ENCODE measurements around the gene TNFRSF21. TPM values are rescaled to one million over a fixed set of nuclear protein-coding genes. Genes with fewer than 3 reads are reported as not detected.

The TNFRSF21 gene
- total RNA-seq, 1 experiment from 2014 or later, result 47.3 TPM

GRCh38 chr6:47308552-47309290 lies 984 bp downstream of the TNFRSF21 start:
- TF ChIP-seq ZNF396 (CRISPR knock-in tag; IDR thresholded peaks at IDR 0.05; ENCODE audit: borderline replicate concordance) (no peak), E2F1 (CRISPR knock-in tag; IDR thresholded peaks at IDR 0.05) (no peak), CDX4 (CRISPR knock-in tag; IDR thresholded peaks at IDR 0.05; ENCODE audit: borderline replicate concordance) (no peak), GRHL2 (CRISPR knock-in tag; IDR thresholded peaks at IDR 0.05; ENCODE audit: insufficient replicate concordance, severe bottlenecking) (no peak), NR2C2 (CRISPR knock-in tag; IDR thresholded peaks at IDR 0.05) (no peak), ZNF121 (CRISPR knock-in tag; IDR thresholded peaks at IDR 0.05) (no peak)
- TF ChIP-seq, protein P1, sequence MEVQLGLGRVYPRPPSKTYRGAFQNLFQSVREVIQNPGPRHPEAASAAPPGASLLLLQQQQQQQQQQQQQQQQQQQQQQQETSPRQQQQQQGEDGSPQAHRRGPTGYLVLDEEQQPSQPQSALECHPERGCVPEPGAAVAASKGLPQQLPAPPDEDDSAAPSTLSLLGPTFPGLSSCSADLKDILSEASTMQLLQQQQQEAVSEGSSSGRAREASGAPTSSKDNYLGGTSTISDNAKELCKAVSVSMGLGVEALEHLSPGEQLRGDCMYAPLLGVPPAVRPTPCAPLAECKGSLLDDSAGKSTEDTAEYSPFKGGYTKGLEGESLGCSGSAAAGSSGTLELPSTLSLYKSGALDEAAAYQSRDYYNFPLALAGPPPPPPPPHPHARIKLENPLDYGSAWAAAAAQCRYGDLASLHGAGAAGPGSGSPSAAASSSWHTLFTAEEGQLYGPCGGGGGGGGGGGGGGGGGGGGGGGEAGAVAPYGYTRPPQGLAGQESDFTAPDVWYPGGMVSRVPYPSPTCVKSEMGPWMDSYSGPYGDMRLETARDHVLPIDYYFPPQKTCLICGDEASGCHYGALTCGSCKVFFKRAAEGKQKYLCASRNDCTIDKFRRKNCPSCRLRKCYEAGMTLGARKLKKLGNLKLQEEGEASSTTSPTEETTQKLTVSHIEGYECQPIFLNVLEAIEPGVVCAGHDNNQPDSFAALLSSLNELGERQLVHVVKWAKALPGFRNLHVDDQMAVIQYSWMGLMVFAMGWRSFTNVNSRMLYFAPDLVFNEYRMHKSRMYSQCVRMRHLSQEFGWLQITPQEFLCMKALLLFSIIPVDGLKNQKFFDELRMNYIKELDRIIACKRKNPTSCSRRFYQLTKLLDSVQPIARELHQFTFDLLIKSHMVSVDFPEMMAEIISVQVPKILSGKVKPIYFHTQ (CRISPR knock-in tag; IDR thresholded peaks at IDR 0.05), result no peak
- H3K4me1 Mint-ChIP-seq, result peaks cover 46% of the 10 kb centered on the region
- H3K9me3 Mint-ChIP-seq, result peaks cover 26% of the 10 kb centered on the region
- H3K4me3 Mint-ChIP-seq, result peak overlapping the region; percentile 81
- peak; percentile 18 for ATAC-seq
- peak; percentile 47 for DNase-seq (ENCODE audit: low spot score)
- peaks cover 18% of the 10 kb centered on the region for H3K36me3 Mint-ChIP-seq
- no peaks in the 10 kb centered on the region; the same call in 1 of the 2 replicates for H3K27me3 Mint-ChIP-seq (ENCODE audit: low read depth)
- H3K27ac Mint-ChIP-seq, result no peak overlapping the region
- POLR2A ChIA-PET, result interaction anchor here (0.5 to 0.7 kb wide), 2 partner anchors 66 to 87 kb away, joined by 3 to 5 read pairs; no protein-coding TSS in a partner anchor
- CTCF ChIA-PET, result interaction anchor here (2.1 kb wide), 1 partner anchor 211 kb away, joined by 8 read pairs; no protein-coding TSS in a partner anchor

DNA sequence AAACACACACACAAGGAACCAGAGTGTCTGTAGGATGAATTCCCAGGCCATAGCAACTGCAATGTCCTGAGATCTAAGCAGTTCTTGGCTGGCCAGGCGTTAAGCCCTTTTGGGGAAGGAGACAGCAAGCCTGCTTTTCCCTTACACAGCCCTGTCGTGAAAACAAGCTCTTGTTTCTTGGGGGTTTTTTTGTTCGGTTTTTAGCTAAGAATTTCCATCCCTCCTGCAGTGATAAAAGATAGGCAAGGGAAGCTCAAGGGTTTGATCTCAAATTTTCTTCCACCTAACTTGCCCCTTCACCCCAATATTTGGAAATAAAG lies 1.5 kb downstream of the TNFRSF21 start:
- Mint-ChIP-seq H3K36me3 (peaks cover 16% of the 10 kb centered on the region), H3K27me3 (ENCODE audit: low read depth) (no peaks in the 10 kb centered on the region; the same call in 1 of the 2 replicates), H3K27ac (no peak overlapping the region), H3K4me1 (peaks cover 46% of the 10 kb centered on the region), H3K4me3 (peak overlapping the region; percentile 81), H3K9me3 (peaks cover 21% of the 10 kb centered on the region)
- TF ChIP-seq PRRX2 (CRISPR knock-in tag; IDR thresholded peaks at IDR 0.05) (no peak), TEAD1 (CRISPR knock-in tag; IDR thresholded peaks at IDR 0.05) (no peak), SMAD4 (CRISPR knock-in tag; IDR thresholded peaks at IDR 0.05) (no peak), NR3C1 (CRISPR knock-in tag; conservative IDR thresholded peaks at IDR 0.05; ENCODE audit: low read depth) (no peak), SMAD3 (CRISPR knock-in tag; IDR thresholded peaks at IDR 0.05; ENCODE audit: borderline replicate concordance) (no peak), FOXK1 (CRISPR knock-in tag; IDR thresholded peaks at IDR 0.05) (no peak), SOX15 (CRISPR knock-in tag; IDR thresholded peaks at IDR 0.05) (no peak), USF2 (CRISPR knock-in tag; IDR thresholded peaks at IDR 0.05) (no peak), OVOL2 (CRISPR knock-in tag; IDR thresholded peaks at IDR 0.05; ENCODE audit: borderline replicate concordance) (no peak), ZNF423 (CRISPR knock-in tag; IDR thresholded peaks at IDR 0.05) (no peak), ZNF121 (CRISPR knock-in tag; IDR thresholded peaks at IDR 0.05) (no peak), ETV6 (CRISPR knock-in tag; IDR thresholded peaks at IDR 0.05) (no peak), PRDM15 (CRISPR knock-in tag; IDR thresholded peaks at IDR 0.05) (no peak), CREB1 (CRISPR knock-in tag; IDR thresholded peaks at IDR 0.05) (no peak)
- TF ChIP-seq, protein P2, sequence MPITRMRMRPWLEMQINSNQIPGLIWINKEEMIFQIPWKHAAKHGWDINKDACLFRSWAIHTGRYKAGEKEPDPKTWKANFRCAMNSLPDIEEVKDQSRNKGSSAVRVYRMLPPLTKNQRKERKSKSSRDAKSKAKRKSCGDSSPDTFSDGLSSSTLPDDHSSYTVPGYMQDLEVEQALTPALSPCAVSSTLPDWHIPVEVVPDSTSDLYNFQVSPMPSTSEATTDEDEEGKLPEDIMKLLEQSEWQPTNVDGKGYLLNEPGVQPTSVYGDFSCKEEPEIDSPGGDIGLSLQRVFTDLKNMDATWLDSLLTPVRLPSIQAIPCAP (CRISPR knock-in tag; IDR thresholded peaks at IDR 0.05), result no peak
- TF ChIP-seq, protein P3, sequence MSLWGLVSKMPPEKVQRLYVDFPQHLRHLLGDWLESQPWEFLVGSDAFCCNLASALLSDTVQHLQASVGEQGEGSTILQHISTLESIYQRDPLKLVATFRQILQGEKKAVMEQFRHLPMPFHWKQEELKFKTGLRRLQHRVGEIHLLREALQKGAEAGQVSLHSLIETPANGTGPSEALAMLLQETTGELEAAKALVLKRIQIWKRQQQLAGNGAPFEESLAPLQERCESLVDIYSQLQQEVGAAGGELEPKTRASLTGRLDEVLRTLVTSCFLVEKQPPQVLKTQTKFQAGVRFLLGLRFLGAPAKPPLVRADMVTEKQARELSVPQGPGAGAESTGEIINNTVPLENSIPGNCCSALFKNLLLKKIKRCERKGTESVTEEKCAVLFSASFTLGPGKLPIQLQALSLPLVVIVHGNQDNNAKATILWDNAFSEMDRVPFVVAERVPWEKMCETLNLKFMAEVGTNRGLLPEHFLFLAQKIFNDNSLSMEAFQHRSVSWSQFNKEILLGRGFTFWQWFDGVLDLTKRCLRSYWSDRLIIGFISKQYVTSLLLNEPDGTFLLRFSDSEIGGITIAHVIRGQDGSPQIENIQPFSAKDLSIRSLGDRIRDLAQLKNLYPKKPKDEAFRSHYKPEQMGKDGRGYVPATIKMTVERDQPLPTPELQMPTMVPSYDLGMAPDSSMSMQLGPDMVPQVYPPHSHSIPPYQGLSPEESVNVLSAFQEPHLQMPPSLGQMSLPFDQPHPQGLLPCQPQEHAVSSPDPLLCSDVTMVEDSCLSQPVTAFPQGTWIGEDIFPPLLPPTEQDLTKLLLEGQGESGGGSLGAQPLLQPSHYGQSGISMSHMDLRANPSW (CRISPR knock-in tag; conservative IDR thresholded peaks at IDR 0.05; ENCODE audit: low read depth), result no peak
- POLR2A ChIA-PET, result no interaction called here
- ATAC-seq (no peak), DNase-seq (ENCODE audit: low spot score) (no peak)
- CTCF ChIA-PET, result interaction anchor here (2.1 kb wide), 1 partner anchor 211 kb away, joined by 8 read pairs; no protein-coding TSS in a partner anchor

Measured in WTC11 (cell line).